ENCODE results near the gene MS4A6A. TPM values are rescaled to one million over a fixed set of nuclear protein-coding genes. Genes with fewer than 3 reads are reported as not detected.
"Not testable (repeated sequence)": the region's sequence is repeated elsewhere in the genome, so short reads cannot be mapped to it uniquely, and the experiment has no call there.

The MS4A6A gene
- total RNA-seq, 4 donors from 2014 or later = 4.1 to 22.2 (median 15.0) TPM

GRCh38 chr11:60161107-60161506 lies 21.8 kb downstream of the MS4A6A start:
- no peak for DNase-seq (ENCODE audit: low spot score in 2 of 2)
- intact Hi-C loops (cut with DNase I; ENCODE audit: low total_unique reads) = no loop called here
- H3K4me3 ChIP-seq (ENCODE audit: low read depth, poor library complexity, severe bottlenecking) = no peak overlapping the region
- WGBS, 2 donors = 66 to 72% methylated on average over 2 of the region's 2 CpGs
- no peak for TF ChIP-seq POLR2A (IDR thresholded peaks at IDR 0.05)
- TF ChIP-seq, protein P1, sequence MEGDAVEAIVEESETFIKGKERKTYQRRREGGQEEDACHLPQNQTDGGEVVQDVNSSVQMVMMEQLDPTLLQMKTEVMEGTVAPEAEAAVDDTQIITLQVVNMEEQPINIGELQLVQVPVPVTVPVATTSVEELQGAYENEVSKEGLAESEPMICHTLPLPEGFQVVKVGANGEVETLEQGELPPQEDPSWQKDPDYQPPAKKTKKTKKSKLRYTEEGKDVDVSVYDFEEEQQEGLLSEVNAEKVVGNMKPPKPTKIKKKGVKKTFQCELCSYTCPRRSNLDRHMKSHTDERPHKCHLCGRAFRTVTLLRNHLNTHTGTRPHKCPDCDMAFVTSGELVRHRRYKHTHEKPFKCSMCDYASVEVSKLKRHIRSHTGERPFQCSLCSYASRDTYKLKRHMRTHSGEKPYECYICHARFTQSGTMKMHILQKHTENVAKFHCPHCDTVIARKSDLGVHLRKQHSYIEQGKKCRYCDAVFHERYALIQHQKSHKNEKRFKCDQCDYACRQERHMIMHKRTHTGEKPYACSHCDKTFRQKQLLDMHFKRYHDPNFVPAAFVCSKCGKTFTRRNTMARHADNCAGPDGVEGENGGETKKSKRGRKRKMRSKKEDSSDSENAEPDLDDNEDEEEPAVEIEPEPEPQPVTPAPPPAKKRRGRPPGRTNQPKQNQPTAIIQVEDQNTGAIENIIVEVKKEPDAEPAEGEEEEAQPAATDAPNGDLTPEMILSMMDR (IDR thresholded peaks at IDR 0.05) = no peak

- no peak overlapping the region for H3K4me3 ChIP-seq (ENCODE audit: low read depth, poor library complexity, severe bottlenecking)
- 42 to 46% methylated on average over 1 of the region's 1 CpG for WGBS, 2 donors
- no peak for DNase-seq (ENCODE audit: low spot score in 2 of 2)
- intact Hi-C loops (cut with DNase I; ENCODE audit: low total_unique reads) = no loop called here
- no peak for TF ChIP-seq POLR2A (IDR thresholded peaks at IDR 0.05)
- TF ChIP-seq, protein P1 (IDR thresholded peaks at IDR 0.05) = no peak
Measured at GRCh38 chr11:60159868-60160267, 23.0 kb downstream of the MS4A6A start.

DNA sequence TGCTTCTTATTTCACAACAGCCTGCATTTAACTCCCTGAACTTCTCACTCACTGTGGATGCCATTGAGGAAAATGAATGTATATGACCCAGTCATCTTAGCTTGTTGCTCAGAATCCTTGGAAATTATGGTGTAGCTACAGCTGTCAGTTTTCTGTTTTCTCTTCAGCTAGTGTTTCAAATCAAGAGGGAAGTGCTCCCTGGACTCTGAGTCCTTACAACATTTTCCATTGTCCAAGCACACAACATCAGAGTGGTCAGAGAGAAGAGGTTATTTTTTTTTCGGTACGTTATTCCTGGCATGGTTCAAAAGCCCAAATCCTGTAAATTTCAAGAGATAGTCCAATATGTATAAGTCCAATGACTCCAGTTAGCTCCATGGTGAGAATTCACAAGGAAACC lies 23.6 kb downstream of the MS4A6A start:
- intact Hi-C loops (cut with DNase I; ENCODE audit: low total_unique reads) = no loop called here
- 67 to 76% methylated on average over 2 of the region's 2 CpGs for WGBS, 2 donors
- no peak for TF ChIP-seq POLR2A (IDR thresholded peaks at IDR 0.05)
- TF ChIP-seq, protein P1 (IDR thresholded peaks at IDR 0.05) = no peak
- no peak for DNase-seq (ENCODE audit: low spot score in 2 of 2)
- H3K4me3 ChIP-seq (ENCODE audit: low read depth, poor library complexity, severe bottlenecking) = no peak overlapping the region

- no peak for DNase-seq (ENCODE audit: low spot score in 2 of 2)
- TF ChIP-seq POLR2A (IDR thresholded peaks at IDR 0.05) = no peak
- TF ChIP-seq, protein P1 (IDR thresholded peaks at IDR 0.05) = no peak
- WGBS, 2 donors = 65 to 91% methylated on average over 3 of the region's 3 CpGs
- intact Hi-C loops (cut with DNase I; ENCODE audit: low total_unique reads) = no loop called here
- no peak overlapping the region for H3K4me3 ChIP-seq (ENCODE audit: low read depth, poor library complexity, severe bottlenecking)
Measured at GRCh38 chr11:60158636-60159035, 24.2 kb downstream of the MS4A6A start.

GRCh38 chr11:60155931-60156330 lies 27.0 kb downstream of the MS4A6A start:
- TF ChIP-seq, protein P1 (IDR thresholded peaks at IDR 0.05) = no peak
- TF ChIP-seq POLR2A (IDR thresholded peaks at IDR 0.05) = no peak
- no peak overlapping the region for H3K4me3 ChIP-seq (ENCODE audit: low read depth, poor library complexity, severe bottlenecking)
- 71 to 73% methylated on average over 3 of the region's 3 CpGs for WGBS, 2 donors
- DNase-seq (ENCODE audit: low spot score in 2 of 2) = no peak
- intact Hi-C loops (cut with DNase I; ENCODE audit: low total_unique reads) = no loop called here

DNA sequence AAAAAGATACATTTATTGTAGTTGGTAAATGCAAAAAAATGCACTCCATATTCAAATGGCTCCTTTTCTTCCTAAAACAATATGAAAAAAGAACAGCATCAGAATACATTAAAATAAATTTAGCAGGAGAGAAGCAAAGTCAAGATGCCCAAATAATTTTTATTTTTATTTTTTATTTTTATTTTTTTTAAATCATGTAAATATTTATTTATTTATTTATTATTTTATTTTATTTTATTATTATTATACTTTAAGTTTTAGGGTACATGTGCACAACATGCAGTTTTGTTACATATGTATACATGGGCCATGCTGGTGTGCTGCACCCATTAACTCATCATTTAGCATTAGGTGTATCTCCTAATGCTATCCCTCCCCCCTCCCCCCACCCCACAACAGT lies 30.2 kb downstream of the MS4A6A start:
- intact Hi-C loops (cut with DNase I; ENCODE audit: low total_unique reads) = not testable (repeated sequence)

More for the DNA sequence above, 30.2 kb downstream of the MS4A6A start:
- H3K4me3 ChIP-seq (ENCODE audit: low read depth, poor library complexity, severe bottlenecking); DNase-seq (ENCODE audit: low spot score in 2 of 2): not testable (repeated sequence)
